GM13976 (cell line): ENCODE measurements around the gene CDH22.

ENCODE experiments used
- DNase-seq: peaks from one replicate; pipeline ENCODE4 v3.0.0; 2012; ENCODE audit warnings: low spot score
- in situ Hi-C: fragments of 300-500 bp; cut with MboI; formaldehyde crosslinking; loops from one replicate; pipeline ENCODE4 v1.12.0; 2022; ENCODE audit warnings: low sequenced_read_pairs, mixed read lengths, inconsistent platforms; ENCODE audit not compliant: unreplicated experiment
- TF ChIP-seq, protein P1 (sequence below): IDR thresholded peaks from 2 replicates; pipeline ENCODE4 v1.5.1; 2012; ENCODE audit warnings: borderline replicate concordance, mild to moderate bottlenecking; ENCODE audit not compliant: insufficient read depth; ENCODE audit errors: extremely low read depth, missing control alignments, control extremely low read depth

Gene CDH22

GRCh38 chr20:46353500-46354206 is 45.4 kb upstream of the CDH22 start:
- TF ChIP-seq, protein P1, sequence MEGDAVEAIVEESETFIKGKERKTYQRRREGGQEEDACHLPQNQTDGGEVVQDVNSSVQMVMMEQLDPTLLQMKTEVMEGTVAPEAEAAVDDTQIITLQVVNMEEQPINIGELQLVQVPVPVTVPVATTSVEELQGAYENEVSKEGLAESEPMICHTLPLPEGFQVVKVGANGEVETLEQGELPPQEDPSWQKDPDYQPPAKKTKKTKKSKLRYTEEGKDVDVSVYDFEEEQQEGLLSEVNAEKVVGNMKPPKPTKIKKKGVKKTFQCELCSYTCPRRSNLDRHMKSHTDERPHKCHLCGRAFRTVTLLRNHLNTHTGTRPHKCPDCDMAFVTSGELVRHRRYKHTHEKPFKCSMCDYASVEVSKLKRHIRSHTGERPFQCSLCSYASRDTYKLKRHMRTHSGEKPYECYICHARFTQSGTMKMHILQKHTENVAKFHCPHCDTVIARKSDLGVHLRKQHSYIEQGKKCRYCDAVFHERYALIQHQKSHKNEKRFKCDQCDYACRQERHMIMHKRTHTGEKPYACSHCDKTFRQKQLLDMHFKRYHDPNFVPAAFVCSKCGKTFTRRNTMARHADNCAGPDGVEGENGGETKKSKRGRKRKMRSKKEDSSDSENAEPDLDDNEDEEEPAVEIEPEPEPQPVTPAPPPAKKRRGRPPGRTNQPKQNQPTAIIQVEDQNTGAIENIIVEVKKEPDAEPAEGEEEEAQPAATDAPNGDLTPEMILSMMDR, result no peak
- in situ Hi-C loops, result no loop called here
- no peak for DNase-seq

GRCh38 chr20:46352370-46352938 is 44.2 kb upstream of the CDH22 start:
- no peak for DNase-seq
- in situ Hi-C loops, result no loop called here
- TF ChIP-seq, protein P1, result no peak

- in situ Hi-C loops, result no loop called here
- TF ChIP-seq, protein P1, result no peak
- DNase-seq, result peak; percentile 78
These were observed 43.2 kb upstream of the CDH22 start for GRCh38 chr20:46351357-46352058.

DNA sequence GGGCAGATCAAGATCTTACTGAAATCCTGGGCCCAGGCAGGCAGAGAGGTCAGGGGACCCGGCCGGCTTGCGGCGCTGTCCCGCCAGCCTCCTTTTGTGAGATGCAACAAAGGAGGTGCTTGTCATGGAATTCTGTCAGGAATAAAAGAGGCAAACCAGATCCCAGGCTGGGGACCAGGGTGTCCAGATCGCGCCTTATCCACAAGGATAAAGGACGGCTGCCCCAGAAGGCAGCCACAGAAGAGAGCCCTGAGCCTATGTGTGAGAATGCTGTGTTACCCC is 42.6 kb upstream of the CDH22 start:
- TF ChIP-seq, protein P1, result no peak
- in situ Hi-C loops, result no loop called here

GRCh38 chr20:46350201-46350985 is 42.1 kb upstream of the CDH22 start:
- TF ChIP-seq, protein P1, result no peak
- in situ Hi-C loops, result no loop called here

More for the DNA sequence above, 42.6 kb upstream of the CDH22 start:
- DNase-seq, result no peak

DNA sequence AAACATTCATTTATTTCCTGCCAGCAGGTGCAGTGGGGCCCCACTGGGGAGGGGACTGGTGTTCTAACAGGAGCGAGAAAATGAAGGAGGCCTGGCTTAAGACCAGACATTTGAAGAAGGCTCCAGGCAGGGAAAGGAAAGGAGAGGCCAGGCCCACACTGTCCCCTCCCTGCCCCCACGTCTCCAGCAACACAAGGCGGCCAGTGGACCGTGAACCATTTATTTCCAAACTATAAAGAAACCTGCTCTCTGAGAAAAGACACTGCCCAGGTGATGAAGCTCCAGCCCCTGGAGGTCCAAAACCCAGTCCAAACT is 41.4 kb upstream of the CDH22 start:
- TF ChIP-seq, protein P1, result no peak
- no peak for DNase-seq
- in situ Hi-C loops, result no loop called here

More at GRCh38 chr20:46350201-46350985, 42.1 kb upstream of the CDH22 start:
- DNase-seq, result peak; percentile 87
